Stimulated activated naive CD8-positive, alpha-beta T cell treated with anti-CD3 and anti-CD28 coated beads, Interleukin-15, Interleukin-2, amounts not matched to agents 100 U/mL and 50 U/mL, for 24 hours (primary cell): ENCODE data around the gene ARHGAP28.
"Not testable (repeated sequence)": the region's sequence is repeated elsewhere in the genome, so short reads cannot be mapped to it uniquely, and the experiment has no call there.

Source experiments
- ATAC-seq: fragments of 150-1000 bp; cut with Tn5 transposase; one replicate; pipeline ENCODE4 v1.10.0; 2021
- DNase-seq: peaks from one replicate; pipeline ENCODE4 v3.0.0; 2021

The ARHGAP28 gene

DNA sequence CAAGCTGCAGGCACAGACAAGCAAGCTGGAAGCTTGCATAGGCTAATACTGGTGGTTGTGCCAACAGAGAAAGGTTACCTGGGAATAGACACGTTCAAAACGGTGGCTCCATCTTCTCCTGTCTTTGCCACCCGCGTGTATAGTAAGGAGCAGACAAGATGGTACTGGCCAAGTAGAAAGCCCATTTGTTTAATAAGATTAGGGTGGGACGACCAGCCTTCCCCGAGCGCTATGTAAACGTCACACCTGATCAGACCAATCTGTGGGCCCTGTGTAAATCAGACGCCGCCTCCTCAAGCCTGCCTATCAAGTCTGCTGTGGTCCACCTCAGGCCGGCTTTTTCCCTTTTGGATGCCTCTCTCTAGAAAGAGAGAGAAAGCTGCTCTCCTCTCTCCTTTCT, 198.8 kb downstream of the ARHGAP28 start:
- ATAC-seq (no peak), DNase-seq (no peak)

- ATAC-seq (no peak), DNase-seq (no peak)
Measured at GRCh38 chr18:6929370-6930102, 200.0 kb downstream of the ARHGAP28 start.

GRCh38 chr18:6934859-6935258, 205.3 kb downstream of the ARHGAP28 start:
- ATAC-seq (no peak), DNase-seq (no peak)

GRCh38 chr18:6938003-6938402, 208.5 kb downstream of the ARHGAP28 start:
- ATAC-seq, result no peak
- no peak for DNase-seq

DNA sequence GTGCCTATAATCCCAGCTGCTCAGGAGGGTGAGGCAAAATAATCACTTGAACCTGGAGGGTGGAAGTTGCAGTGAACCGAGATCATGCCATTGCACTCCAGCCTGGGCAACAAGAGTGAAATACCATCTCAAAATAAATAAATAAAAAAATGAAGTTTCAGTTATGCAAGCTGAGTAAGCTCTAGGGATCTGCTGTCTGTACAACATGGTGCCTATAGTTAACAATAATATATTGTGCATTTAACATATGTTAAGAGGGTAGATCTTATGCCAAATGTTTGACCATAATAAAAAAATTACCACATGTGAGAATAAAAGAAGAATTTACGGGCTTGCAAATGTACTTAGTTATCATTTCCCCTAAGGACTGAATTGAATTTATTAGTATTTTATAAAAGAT, 208.9 kb downstream of the ARHGAP28 start:
- ATAC-seq, DNase-seq: not testable (repeated sequence)

DNA sequence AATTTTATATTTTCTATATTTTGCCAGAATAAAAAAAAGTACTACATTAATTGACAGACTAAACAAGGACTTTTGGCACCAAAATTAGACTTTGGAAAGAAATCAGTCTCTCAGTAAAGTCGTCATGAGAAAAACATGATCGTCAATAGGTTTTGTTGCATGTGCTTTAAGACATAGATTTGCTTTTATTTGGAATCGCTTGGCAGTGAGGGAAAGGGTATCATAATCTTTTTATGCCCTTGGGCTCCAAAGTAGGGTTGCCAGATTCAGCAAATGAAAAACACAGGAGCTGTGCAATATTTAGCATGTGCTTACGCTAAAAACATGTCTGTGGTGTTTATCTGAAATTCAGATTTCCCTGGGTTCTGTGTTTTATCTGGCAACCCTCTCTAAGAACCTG, 210.5 kb downstream of the ARHGAP28 start:
- DNase-seq (no peak), ATAC-seq (no peak)

- ATAC-seq, result no peak
- no peak for DNase-seq
Measured at GRCh38 chr18:6940451-6940850, 210.9 kb downstream of the ARHGAP28 start.

DNA sequence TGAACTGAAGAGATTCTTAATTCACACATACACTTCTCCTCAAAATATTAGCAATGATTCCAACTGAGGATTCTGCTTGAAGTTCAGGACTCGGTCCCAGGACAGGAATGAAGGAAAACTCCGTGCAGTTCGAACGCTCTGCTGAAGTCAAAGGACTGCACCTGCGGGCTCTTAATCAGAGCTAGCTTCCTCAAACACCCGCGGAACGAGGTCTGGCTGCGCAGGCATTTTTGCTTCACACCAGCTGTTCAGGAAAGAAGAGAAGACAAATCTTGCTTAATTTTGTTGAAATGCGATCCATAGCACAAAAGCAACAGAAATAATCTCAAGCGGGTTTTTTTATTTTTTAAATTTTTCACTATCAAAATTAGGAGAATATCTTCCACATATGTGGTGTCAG, 212.5 kb downstream of the ARHGAP28 start:
- ATAC-seq, result no peak
- DNase-seq, result no peak

GRCh38 chr18:6942742-6943141, 213.2 kb downstream of the ARHGAP28 start:
- ATAC-seq, result no peak

DNA sequence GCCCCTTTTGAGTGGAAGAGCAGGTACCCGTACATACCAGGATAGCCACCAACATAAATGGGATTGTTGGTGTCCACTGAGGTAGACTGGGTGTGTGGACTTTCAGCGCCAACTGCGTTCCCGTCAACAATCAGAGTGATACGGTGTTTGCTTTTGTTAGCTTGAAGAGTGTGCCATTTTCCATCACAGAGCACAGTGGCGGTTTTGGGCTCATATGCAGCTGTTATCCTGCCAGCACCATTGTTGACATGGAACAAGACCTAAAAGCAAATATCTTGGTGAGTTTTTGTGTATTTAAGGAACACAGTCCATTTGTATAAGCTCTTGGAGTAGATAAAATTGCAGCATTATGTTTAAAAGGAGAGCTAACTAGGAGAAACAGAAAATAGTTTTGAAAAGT, 213.6 kb downstream of the ARHGAP28 start:
- ATAC-seq (no peak), DNase-seq (no peak)

More at GRCh38 chr18:6942742-6943141, 213.2 kb downstream of the ARHGAP28 start:
- DNase-seq, result no peak

DNA sequence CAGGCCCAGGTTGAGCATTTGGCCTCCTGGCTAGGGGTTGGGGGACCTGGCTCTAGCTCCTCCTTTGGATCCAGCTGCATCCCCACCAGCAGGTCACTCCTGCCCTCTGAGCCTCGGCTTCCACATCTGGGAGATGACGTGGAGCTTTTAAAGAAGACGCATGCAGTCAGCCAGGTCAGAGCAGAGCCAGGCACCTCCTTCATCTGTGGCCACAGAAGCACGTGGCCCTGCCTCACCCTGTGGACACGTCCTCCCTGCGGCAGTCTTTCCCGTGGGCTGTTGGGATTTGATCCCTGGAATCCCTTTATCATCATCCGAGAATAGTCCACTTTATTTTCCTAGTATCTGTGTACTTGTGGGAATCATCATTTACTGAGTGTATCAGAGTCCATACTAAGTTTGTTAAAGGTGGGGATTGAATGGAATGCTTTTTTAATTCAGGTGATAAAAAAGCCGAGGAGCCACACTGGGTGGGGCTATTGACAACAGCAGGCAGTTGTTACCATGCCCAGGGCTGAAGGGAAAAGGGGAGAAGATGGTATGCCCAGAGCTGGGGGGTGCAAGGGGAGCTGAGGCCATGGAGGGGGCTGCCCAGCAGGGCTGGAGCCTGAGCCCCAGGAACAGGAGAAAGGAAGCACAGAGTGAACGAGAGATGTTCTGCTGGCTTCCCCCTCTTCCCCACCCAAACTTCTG, 218.0 kb downstream of the ARHGAP28 start:
- DNase-seq (no peak), ATAC-seq (no peak)

- no peak for DNase-seq
- no peak for ATAC-seq
Measured at GRCh38 chr18:6948281-6949055, 219.0 kb downstream of the ARHGAP28 start.

DNA sequence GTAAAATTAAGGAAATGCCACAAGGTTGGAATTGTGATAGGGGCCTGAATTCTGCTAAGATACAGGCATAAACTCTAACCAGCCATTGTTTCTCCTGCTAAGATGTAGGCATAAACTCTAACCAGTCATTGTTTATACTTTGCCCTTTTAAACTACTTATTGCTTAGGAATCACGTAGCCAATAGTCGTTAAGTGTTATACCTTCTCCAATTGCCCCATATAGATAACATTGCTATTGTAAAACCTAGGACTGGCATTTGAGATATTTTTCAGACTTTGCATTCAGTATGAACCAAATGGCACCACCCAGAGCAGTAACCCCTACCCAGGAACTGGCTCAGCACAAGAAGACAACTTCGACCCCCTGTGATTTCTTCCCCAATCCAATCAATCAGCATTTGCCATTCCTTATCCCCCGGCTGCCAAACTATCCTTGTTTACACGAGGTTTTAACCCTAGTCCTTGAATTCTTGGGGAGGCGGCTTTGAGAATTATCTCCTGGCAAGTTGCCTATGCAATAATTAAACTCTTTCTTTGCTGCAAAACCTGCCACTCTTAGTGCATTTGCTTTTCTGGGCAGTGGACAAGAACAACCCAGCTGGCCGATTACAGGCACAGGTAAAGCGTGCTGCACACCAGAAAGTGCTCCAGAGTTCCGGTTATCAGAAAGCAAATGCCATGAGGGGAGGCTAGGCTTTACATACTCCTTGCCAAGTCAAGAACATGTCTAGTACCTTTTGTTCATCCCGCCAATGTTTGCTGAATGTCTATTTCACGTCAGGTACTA, 220.5 kb downstream of the ARHGAP28 start:
- DNase-seq (no peak), ATAC-seq (no peak)

- DNase-seq (no peak), ATAC-seq (no peak)
Measured at GRCh38 chr18:6950641-6951040, 221.1 kb downstream of the ARHGAP28 start.

GRCh38 chr18:6951336-6952090, 222.0 kb downstream of the ARHGAP28 start:
- ATAC-seq, result no peak
- DNase-seq, result no peak

DNA sequence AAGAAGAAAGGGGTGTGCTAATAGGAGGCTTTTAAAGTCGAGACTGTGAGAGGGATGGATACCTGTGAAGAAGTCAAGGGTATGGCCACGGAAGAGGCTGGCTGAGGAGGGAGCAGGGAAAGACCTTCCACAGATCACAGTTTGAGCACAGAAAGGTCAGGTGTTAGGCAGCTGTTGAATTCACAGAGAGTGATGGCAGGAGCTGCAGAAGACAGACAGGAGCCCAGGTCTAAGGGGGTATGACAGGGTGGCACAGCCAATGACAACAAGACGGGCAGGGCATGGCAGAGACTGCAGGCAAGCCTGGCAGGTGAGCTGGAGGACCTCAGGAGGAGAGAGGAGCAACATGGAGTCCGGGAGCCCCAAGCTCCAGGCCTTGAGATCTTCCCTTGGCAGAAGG, 225.0 kb downstream of the ARHGAP28 start:
- DNase-seq, result no peak
- ATAC-seq, result no peak

DNA sequence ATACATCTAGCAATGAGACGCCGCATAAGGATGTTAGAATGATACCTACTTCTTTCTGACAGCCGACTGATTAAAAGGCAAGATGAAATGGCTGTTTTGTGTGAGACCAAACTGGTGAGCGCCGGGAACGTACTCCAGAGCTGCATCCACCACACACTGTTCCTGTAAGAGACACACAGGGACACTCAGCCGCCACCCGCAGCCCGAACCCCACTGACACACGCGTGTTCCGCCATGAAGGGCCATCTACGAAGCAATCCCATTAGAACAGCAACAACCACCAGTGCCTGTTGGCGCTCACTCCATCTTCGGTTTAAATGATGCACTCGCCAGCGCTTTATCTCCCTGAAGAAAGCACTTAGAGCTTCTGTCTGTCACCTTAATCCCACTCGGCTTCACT, 225.8 kb downstream of the ARHGAP28 start:
- ATAC-seq (no peak), DNase-seq (no peak)

GRCh38 chr18:6956495-6956894, 227.0 kb downstream of the ARHGAP28 start:
- ATAC-seq (no peak), DNase-seq (no peak)

DNA sequence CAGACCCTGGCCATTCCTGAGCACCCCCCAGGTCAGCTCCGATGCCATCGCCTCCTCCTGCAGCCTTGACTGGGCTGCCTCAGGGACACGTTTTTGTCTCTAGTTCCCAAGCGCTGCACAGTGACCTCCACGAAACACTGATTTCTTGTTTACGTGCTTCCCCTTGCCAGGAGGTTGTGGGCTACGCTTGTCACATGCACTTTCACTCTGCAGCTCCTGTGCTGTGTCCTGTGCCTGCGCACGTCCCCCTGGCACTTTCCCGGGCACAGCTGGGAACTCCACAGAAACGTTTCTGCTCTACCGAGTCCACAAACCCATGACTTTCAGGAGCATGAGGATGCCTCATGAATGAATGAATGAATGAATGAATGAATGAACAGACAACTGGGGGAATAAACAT, 227.5 kb downstream of the ARHGAP28 start:
- DNase-seq, result no peak
- no peak for ATAC-seq

DNA sequence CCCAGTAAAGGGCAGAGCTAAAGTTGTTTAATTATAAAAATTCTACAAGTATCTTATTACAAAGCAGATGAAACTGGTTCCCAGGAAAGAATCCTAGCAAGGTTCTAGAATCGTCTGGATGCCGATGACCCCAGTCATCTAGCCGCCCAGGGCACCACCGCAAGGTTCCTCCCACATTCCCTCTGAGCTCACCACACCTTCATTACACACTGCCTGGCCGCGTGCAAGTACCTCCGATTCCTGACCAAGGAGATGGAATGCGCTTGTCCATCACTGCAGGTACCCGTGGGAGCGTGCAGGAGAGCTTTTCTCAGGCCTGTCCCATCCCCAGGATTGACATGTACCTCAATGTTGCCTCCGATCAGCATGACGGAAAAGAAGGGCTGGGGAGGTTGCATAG, 229.6 kb downstream of the ARHGAP28 start:
- DNase-seq, result no peak
- ATAC-seq, result no peak

- no peak for ATAC-seq
- no peak for DNase-seq
Measured at GRCh38 chr18:6960124-6960523, 230.6 kb downstream of the ARHGAP28 start.

DNA sequence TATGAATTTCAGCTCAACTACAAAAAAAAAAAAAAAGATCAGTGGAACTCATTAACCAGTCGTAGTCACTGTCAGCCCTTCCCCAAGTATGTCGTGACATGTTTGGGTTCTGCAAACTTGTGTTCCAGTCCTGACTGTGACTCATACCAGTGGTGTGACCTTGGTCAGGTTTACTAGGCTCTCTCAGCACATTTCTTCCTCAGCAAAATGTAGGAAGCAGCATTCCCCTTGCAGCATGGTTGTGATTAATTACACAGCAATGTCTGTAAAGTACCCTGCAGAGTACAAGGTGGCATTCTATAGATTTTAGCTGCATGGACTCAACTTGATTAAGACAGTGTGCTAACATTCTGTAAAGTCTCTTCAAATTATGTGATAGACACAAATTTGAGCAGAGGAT, 231.1 kb downstream of the ARHGAP28 start:
- DNase-seq (no peak), ATAC-seq (no peak)
